GM03348 (cell line): ENCODE results near the gene RIPOR3.
"Not testable (repeated sequence)": the region's sequence is repeated elsewhere in the genome, so short reads cannot be mapped to it uniquely, and the experiment has no call there.

Experiments used
- DNase-seq: peaks from one replicate; pipeline ENCODE4 v3.0.0; 2012; ENCODE audit warnings: low spot score

RIPOR3 gene

GRCh38 chr20:50704971-50705370 is 13.6 kb upstream of the RIPOR3 start:
- peak; percentile 37 for DNase-seq

DNA sequence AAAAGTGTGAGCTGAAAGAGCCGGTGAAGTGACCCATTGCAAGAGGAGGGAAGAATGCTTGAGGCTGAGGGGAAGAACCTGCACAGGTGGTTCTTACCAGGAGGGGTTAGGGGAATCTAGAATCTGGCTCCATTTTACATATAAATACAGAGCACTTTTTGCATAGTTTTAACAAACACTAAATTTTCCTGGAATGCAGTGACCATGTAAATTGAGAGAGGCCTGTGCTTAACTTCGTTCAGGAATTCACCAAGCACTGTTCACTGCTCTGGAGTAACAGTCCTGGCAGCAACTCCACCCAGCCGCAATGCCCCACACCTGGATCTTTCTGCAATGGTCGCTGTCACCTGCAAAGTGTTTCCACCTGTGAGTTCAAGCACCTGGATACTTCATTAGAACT is 13.2 kb upstream of the RIPOR3 start:
- DNase-seq, result no peak

GRCh38 chr20:50703651-50704438 is 12.5 kb upstream of the RIPOR3 start:
- DNase-seq, result not testable (repeated sequence)

DNA sequence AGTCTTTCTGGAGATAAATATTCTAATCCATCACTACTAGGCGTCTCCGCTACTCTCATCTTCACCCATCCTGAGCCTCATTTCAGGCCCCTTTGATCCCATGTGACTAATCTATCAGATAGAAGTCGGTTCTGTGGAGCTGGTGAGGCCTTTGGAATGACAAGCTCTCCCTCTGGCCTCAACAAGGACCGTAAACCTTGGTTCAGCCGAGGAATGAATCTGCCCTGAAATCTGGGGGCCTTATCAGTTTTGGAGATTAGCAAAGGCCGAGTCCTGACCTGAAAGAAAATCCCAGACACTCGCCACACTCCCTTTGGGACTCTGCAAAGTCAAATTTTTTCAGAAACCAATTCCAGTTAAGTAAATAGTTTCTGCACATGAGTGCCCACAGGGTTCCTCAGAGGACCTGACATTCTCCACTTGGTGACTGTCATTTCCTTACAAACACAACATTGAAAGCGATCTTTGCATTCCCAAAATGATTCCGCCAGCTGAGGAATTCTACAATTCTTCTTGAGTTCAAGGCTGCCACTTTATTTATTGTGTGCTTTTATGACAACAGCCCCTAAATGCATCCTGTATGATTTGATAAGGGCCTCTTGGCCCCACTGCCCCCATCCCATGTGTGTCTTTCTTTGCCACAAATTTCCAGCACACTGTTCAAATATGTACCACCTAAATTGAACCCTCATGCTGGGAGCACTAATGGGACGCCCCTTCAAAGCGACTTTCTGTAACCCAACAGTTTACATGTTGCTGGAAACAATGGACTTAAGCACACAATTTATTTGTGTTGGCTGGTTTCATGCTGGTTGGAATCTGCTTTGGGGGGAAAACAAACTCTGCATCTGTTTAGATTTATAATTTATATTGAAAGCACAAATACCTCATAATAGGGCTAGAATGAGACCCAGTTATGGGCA is 10.0 kb upstream of the RIPOR3 start:
- no peak for DNase-seq

DNA sequence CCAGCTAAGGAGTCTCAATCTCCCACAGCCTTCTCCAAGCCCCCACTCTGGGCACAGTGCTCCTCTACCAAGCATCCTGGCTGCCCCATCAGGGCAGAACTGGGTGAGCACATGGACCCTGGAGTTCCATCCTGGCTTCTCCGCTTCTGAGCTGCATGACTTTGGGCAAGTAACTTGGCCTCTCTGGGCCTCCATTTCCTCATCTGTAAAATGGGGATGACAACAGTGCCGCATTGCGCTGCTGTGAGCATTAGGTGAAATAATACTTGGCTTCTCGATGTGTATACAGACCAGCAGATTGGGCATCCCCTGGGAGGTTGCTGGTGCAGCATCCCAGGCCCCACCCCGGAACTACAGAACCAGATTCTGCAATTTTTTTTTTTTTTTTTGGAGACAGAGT is 8.3 kb upstream of the RIPOR3 start:
- DNase-seq, result no peak

DNA sequence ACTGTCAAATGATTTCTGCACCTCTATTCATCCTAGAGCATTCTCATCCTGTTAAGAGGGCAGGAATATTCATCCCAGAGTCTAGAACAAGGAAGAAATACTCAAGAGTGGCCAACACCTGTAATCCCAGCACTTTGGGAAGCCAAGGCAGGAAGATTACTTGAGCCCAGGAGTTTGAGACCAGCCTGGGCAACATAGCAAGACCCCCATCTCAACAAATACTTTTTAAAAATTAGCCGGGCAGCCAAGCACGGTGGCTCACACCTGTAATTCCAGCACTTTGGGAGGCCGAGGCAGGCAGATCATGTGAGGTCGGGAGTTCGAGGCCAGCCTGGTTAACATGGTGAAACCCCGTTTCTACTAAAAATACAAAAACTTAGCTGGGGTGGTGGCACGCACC is 6.9 kb upstream of the RIPOR3 start:
- DNase-seq, result not testable (repeated sequence)

DNA sequence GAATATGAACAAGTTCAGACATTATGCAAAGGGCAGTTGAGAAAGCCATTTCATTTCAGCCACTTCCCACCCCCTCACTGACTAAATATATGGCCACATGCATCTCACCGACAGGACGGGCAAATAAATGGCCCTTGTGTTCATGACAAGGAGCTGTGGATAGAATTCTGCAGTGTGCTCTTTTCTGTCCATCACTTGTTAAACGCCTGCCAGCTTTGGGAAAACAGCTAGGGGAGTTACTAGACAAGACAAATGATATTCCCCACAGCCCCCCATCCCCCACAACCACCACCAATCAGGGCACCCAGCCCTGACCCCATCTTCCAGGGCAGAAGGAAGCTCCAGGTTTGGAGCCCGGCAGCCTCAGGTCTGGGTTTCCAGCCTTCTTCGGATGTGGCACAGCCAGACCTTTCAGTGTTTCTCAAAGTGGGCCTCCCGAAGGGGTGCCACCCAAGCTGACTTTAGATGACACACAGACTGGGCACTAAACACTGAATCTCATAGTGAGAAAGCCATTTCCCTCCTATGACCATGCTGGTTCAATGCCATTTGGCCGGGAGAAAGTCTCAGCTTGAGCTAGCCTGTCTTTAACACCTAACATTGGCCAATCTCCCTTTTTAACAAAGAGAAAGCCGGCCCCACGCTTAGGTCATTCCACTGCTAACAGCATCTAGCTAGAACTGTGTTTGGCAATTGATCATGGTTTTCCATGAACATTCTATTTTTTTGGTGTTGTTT is 4.0 kb upstream of the RIPOR3 start:
- DNase-seq, result peak; percentile 45

GRCh38 chr20:50694379-50695134 is 3.2 kb upstream of the RIPOR3 start:
- peak; percentile 54 for DNase-seq

DNA sequence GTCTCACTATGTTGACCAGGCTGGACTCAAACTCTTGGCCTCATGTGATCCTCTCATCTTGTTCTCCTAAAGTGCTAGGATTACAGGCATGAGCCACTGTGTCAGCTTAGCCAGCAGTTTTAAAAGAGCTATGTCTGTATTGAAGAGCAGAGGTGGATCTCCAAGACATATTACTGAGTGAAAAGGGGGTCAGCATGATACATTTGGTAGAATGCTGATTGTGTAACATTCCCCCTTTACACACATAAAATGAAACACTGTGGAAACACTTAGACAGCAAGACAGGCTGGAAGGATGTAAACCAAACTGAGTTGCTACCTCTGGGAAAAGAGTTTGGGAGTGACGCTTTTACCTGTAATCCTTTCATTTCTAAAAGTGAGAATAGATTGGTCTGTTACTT is 1.7 kb upstream of the RIPOR3 start:
- no peak for DNase-seq

DNA sequence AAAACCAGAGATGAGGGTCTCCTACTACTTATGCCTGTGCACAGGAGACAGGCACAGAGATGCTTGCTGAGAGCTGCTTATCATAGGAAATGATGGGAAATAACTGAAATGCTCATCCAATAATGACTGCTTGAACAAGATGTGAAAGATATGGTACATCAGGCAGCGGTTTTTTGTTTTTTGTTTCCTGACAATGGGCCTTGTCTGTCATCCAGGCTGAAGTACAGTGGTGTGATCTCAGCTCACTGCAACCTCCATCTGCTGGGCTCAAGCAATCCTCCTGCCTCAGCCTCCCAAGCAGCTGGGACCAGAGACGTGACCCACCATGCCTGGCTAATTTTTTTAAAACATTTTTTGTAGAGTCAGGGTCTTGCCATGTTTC is 1.2 kb upstream of the RIPOR3 start:
- DNase-seq, result no peak

DNA sequence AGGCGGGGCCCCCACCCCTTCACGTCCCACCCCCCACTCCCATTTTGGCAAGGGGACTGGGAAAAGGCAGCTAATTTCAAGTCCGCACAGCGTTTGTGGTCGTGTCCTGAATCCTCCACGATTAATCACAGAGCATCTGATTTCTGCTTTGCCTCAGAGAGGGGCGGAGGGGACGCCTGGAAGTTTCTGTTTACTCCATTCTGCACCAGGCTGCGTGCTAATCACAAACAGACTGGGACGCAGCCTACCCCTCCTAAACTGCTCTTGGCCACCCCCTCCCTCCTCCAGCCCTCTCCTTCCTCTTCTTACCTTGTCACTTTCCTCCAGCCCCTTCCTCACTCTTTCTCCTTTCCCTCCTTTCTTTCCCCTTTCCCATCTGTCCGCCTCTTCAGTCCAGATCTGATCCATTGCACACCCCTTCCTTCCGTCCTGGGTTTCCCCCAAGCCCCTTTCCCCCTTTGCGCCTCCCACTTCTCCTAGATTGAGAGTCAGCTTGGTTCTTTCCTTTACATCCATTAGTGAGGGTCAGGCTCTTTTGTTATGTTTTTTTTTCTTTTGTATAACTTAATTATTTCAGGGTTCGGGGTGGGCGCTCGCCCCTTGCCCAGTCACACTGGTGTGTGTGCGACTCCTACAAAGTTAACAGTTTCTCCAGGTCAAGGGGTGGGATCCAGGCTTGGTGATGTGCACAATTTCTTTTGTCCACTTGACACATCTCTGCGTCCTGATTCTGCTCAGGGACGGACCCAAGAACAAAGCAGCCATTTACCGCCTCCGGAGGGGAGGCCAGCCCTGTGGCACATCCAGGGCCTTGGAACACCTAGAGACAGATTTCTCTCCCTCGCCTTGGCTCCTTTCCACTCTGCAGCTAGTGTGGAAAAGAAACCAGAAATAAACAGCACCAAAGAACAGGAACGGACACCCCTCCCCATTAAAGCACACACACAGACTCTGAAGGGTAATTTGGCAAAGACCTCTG is 520 bp upstream of the RIPOR3 start:
- DNase-seq, result peak; percentile 62

DNA sequence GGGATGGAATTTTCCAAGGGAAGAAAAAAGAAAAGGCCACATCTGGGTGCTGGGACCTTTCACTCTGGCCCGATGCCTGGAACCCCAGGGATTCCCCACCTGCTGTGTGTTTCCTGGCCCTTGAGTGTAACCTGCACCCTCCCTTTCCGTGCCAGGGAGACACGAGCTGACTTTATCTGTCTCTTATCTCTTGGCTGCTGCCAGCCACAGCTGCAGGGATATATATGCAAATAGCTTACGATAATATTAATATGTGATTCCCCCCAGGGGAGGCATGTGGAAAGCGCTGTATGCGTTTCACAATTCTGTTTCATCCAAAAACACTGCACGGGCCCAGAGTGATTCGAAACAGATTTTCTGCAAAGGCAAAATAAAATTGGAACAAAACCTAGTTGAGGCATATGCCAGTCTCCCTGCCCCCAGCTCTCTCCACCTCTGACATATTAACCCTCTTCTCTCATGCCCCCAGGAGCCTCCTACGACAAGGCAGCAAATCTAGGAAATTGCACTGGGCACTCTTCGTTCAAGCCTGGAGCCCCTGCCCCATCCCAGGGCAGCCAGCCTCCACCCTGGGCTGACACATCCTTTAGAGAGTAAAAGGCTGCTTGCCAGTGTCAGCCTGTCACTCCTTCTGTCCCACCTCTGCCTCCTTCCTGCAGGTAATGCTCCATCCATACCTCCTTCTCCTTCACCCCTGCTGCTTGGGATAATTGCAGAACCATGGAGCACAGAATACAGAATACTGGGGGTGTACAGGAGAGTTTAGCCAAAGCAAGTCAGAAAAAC is 1.3 kb downstream of the RIPOR3 start:
- DNase-seq, result peak; percentile 41

- DNase-seq, result no peak
These were observed 2.9 kb downstream of the RIPOR3 start for GRCh38 chr20:50688256-50688975.

DNA sequence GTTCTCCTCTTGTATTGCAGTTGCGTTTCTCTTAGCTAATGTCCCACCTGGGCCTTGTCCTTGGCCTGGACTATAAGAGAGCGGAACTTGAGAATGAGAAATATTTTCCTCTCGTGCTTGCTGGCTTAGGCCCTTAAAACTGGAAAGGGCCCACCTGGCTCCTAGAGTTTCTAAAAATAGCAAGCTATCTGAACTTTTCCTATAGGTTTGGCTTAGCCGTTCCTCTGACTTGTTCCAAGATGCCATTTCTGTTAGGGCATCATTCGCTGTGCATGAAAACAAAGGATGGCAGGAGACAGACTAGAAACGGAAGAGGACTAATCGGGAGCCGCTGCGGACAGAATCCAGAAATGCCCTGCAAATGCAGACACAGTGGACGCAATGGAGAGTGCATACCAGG is 4.5 kb downstream of the RIPOR3 start:
- no peak for DNase-seq

DNA sequence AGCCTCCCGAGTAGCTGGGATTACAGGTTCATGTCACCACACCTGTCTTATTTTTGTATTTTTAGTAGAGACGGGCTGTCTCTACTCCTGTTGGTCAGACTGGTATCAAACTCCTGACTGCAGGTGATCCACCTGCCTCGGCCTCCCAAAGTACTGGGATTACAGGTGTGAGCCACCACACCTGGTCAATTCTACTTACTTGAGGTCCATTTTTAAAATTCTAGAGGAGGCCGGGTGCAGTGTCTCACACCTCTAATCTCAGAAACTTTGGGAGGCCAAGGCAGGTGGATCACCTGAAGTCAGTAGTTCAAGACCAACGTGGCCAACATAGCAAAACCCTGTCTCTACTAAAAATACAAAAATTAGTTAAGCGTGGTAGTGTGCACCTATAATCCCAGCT is 7.8 kb downstream of the RIPOR3 start:
- DNase-seq, result no peak

DNA sequence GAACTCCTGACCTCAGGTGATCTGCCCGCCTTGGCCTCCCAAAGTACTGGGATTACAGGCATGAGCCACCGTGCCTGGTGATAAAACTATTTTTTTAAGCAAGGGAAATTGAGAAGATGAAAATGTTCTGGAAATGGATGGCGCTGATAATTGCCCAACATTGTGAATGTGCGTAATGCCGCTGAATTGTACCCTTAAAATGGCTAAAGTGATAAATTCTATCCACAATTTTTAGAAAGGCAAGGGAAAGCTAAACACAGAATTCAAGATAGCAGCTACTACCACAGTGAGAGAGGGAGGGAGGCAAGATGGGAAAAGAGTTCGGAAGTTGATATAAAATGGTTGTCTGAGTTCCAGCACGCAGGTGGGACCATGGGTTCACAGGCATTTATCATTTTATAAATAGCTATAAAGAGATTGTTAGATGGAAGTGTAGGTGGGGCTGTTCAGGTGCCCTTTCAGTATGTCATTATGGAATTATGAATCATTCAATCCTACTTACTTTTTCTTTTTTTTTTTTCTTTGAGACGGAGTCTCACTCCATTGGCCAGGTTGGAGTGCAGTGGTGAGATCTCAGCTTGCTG is 8.3 kb downstream of the RIPOR3 start:
- no peak for DNase-seq

GRCh38 chr20:50682065-50682464 is 9.3 kb downstream of the RIPOR3 start:
- no peak for DNase-seq

- no peak for DNase-seq
These were observed 9.8 kb downstream of the RIPOR3 start for GRCh38 chr20:50681359-50682064.
